ENCODE data around the gene DLG2. TPM values are rescaled to one million over a fixed set of nuclear protein-coding genes. Genes with fewer than 3 reads are reported as not detected.
A peak's percentile ranks its signal among the peaks of the same experiment; 100 is the strongest.
"Not testable (repeated sequence)": the region's sequence is repeated elsewhere in the genome, so short reads cannot be mapped to it uniquely, and the experiment has no call there.

Gene DLG2
- total RNA-seq, 1 donor from 2014 or later = 0.26 TPM

- Histone ChIP-seq H3K36me3 (ENCODE audit: control insufficient read depth, insufficient read depth, low read length) (no peaks in the 10 kb centered on the region), H3K27me3 (ENCODE audit: control insufficient read depth, insufficient read depth, low read length) (no peaks in the 10 kb centered on the region), H3K4me3 (ENCODE audit: low read depth, low read length) (no peak overlapping the region)
- TF ChIP-seq CTCF (IDR thresholded peaks at IDR 0.05; ENCODE audit: insufficient read depth, low read length, severe bottlenecking) = no peak
- FAIRE-seq (no peak), DNase-seq (ENCODE audit: low read depth) (no peak)
Measured at GRCh38 chr11:83456566-83456965, 2170.6 kb downstream of the DLG2 start.

- DNase-seq (ENCODE audit: low read depth) = no peak
- Histone ChIP-seq H3K4me3 (ENCODE audit: low read depth, low read length) (no peak overlapping the region), H3K27me3 (ENCODE audit: control insufficient read depth, insufficient read depth, low read length) (no peaks in the 10 kb centered on the region), H3K36me3 (ENCODE audit: control insufficient read depth, insufficient read depth, low read length) (no peaks in the 10 kb centered on the region)
- no peak for TF ChIP-seq CTCF (IDR thresholded peaks at IDR 0.05; ENCODE audit: insufficient read depth, low read length, severe bottlenecking)
- no peak for FAIRE-seq
Measured at GRCh38 chr11:83456075-83456474, 2171.1 kb downstream of the DLG2 start.

- no peaks in the 10 kb centered on the region for H3K27me3 ChIP-seq (ENCODE audit: control insufficient read depth, insufficient read depth, low read length)
Measured at GRCh38 chr11:83455356-83455755, 2171.8 kb downstream of the DLG2 start.

GRCh38 chr11:83454674-83455073 is 2172.5 kb downstream of the DLG2 start:
- Histone ChIP-seq H3K4me3 (ENCODE audit: low read depth, low read length) (no peak overlapping the region), H3K27me3 (ENCODE audit: control insufficient read depth, insufficient read depth, low read length) (no peaks in the 10 kb centered on the region), H3K36me3 (ENCODE audit: control insufficient read depth, insufficient read depth, low read length) (no peaks in the 10 kb centered on the region)
- TF ChIP-seq CTCF (IDR thresholded peaks at IDR 0.05; ENCODE audit: insufficient read depth, low read length, severe bottlenecking) = no peak
- no peak for DNase-seq (ENCODE audit: low read depth)
- FAIRE-seq = no peak

More at GRCh38 chr11:83455356-83455755, 2171.8 kb downstream of the DLG2 start:
- H3K36me3 ChIP-seq (ENCODE audit: control insufficient read depth, insufficient read depth, low read length) = no peaks in the 10 kb centered on the region
- DNase-seq (ENCODE audit: low read depth) (no peak), FAIRE-seq (peak; percentile 40)
- no peak for TF ChIP-seq CTCF (IDR thresholded peaks at IDR 0.05; ENCODE audit: insufficient read depth, low read length, severe bottlenecking)
- no peak overlapping the region for H3K4me3 ChIP-seq (ENCODE audit: low read depth, low read length)

GRCh38 chr11:83449338-83449913 is 2177.7 kb downstream of the DLG2 start:
- Histone ChIP-seq H3K4me3 (ENCODE audit: low read depth, low read length) (no peak overlapping the region), H3K27me3 (ENCODE audit: control insufficient read depth, insufficient read depth, low read length) (no peaks in the 10 kb centered on the region), H3K36me3 (ENCODE audit: control insufficient read depth, insufficient read depth, low read length) (no peaks in the 10 kb centered on the region)
- DNase-seq (ENCODE audit: low read depth) = peak; percentile 8
- FAIRE-seq = no peak
- TF ChIP-seq CTCF (IDR thresholded peaks at IDR 0.05; ENCODE audit: insufficient read depth, low read length, severe bottlenecking) = no peak

- Histone ChIP-seq H3K4me3 (ENCODE audit: low read depth, low read length) (no peak overlapping the region), H3K27me3 (ENCODE audit: control insufficient read depth, insufficient read depth, low read length) (no peaks in the 10 kb centered on the region), H3K36me3 (ENCODE audit: control insufficient read depth, insufficient read depth, low read length) (no peaks in the 10 kb centered on the region)
- DNase-seq (ENCODE audit: low read depth) = peak; percentile 10
- TF ChIP-seq CTCF (IDR thresholded peaks at IDR 0.05; ENCODE audit: insufficient read depth, low read length, severe bottlenecking) = no peak
- FAIRE-seq = no peak
Measured at GRCh38 chr11:83448686-83449085, 2178.5 kb downstream of the DLG2 start.

- not testable (repeated sequence) for H3K4me3 ChIP-seq (ENCODE audit: low read depth, low read length); DNase-seq (ENCODE audit: low read depth); FAIRE-seq; H3K27me3 ChIP-seq (ENCODE audit: control insufficient read depth, insufficient read depth, low read length); H3K36me3 ChIP-seq (ENCODE audit: control insufficient read depth, insufficient read depth, low read length)
Measured at GRCh38 chr11:83443880-83444279, 2183.3 kb downstream of the DLG2 start.

Measured in bronchial epithelial cell (primary cell).